ENCODE results near the gene RGL3. TPM values are rescaled to one million over a fixed set of nuclear protein-coding genes. Genes with fewer than 3 reads are reported as not detected.

Gene RGL3
- total and polyA plus RNA-seq, 10 of the 15 experiments (the other 5 are each of a cell fraction or from before 2014, with no cell fraction given): not detected

- H3K4me3 ChIP-seq: peak overlapping the region; percentile 79
- no peaks in the 10 kb centered on the region for H3K36me3 ChIP-seq (ENCODE audit: control insufficient read depth in 2 of 2, insufficient read depth in 2 of 2, low read length in 1 of 2)
- H3K4me1 ChIP-seq (ENCODE audit: control insufficient read depth, insufficient read depth, low read length): peaks cover 27% of the 10 kb centered on the region
- BruUV-seq (replicated peaks): no TSS peak
- H3K9me3 ChIP-seq (replicated peaks; ENCODE audit: control insufficient read depth, insufficient read depth, low read length): no peaks in the 10 kb centered on the region
- peak overlapping the region; percentile 96 for H2AFZ ChIP-seq (ENCODE audit: control insufficient read depth, low read depth, low read length)
- ChIA-PET POLR2A (interaction anchor here (0.5 to 2.8 kb wide), 16 partner anchors 10 to 413 kb away, joined by 3 to 14 read pairs (median 4); partner anchors contain the start of genes CCDC159, ECSIT, ODAD3 and PRKCSH), CTCF (interaction anchor here (0.6 to 4.6 kb wide), 47 partner anchors 10 to 1410 kb away, joined by 3 to 76 read pairs (median 4); partner anchors contain the start of genes CCDC159, ELAVL3, ELOF1 and JUNB), SMC1A (ENCODE audit: uncharacterized antibody, unreplicated experiment) (interaction anchor here (0.6 to 2.7 kb wide), 19 partner anchors 10 to 292 kb away, joined by 3 to 29 read pairs (median 3); partner anchors contain the start of genes LDLR, ODAD3, PRKCSH and RAB3D), RAD21 (ENCODE audit: unreplicated experiment) (interaction anchor here (0.5 to 2.1 kb wide), 29 partner anchors 35 to 207 kb away, joined by 3 to 43 read pairs (median 4); partner anchors contain the start of genes CCDC159, ECSIT, ELOF1 and ODAD3)
- peak overlapping the region; percentile 88 for H3K9ac ChIP-seq (ENCODE audit: control insufficient read depth, insufficient read depth, low read length)
- peak; percentile 88 for FAIRE-seq
- in situ Hi-C loops (cut with MboI) (no loop called here), intact Hi-C loops (cut with micrococcal nuclease; ENCODE audit: unreplicated experiment) (loop anchor here (2.0 to 5.0 kb wide), 5 partner anchors 54 to 201 kb away; partner anchors contain the start of genes ODAD3 and PRKCSH)
- peaks cover 0 to 5% of the 10 kb centered on the region in 2 experiments; a peak in 2 of 4 replicates for H3K27me3 ChIP-seq (replicated peaks in 1 of 2; ENCODE audit: control insufficient read depth in 2 of 2, insufficient read depth in 2 of 2, low read length in 1 of 2)
- WGBS (ENCODE audit: insufficient coverage, insufficient replicate concordance, low lambda C conversion rate, missing lambda C conversion rate): 2% methylated on average over 54 of the region's 54 CpGs
- DNase-seq (ENCODE audit: low read depth, low spot score): peak; percentile 95
- no peaks in the 10 kb centered on the region for H4K20me1 ChIP-seq (ENCODE audit: control insufficient read depth, insufficient read depth)
- H3K79me2 ChIP-seq (ENCODE audit: control insufficient read depth, insufficient read depth, low read length): peaks cover 6% of the 10 kb centered on the region
- peak overlapping the region; percentile 96 for H3K4me2 ChIP-seq (ENCODE audit: control insufficient read depth, insufficient read depth)
- H3K27ac ChIP-seq (ENCODE audit: control insufficient read depth, insufficient read depth): peak overlapping the region; percentile 88
- ATAC-seq: peak; percentile 89
- peak; percentile 56; the same call in 1 of the 2 replicates for TF ChIP-seq TAF1 (IDR thresholded peaks at IDR 0.05; ENCODE audit: borderline replicate concordance, low read depth, low read length)
- no peak for TF ChIP-seq ZNF592 (IDR thresholded peaks at IDR 0.05)
- no peak for TF ChIP-seq NRF1 (conservative IDR thresholded peaks at IDR 0.05; ENCODE audit: low read depth, low read length)
- no peak for TF ChIP-seq SPI1 (IDR thresholded peaks at IDR 0.05; ENCODE audit: borderline replicate concordance, insufficient read depth, low read depth, low read length)
- TF ChIP-seq SIX5 (IDR thresholded peaks at IDR 0.05; ENCODE audit: low read depth, low read length, severe bottlenecking): no peak
- TF ChIP-seq ZNF384 (IDR thresholded peaks at IDR 0.05; ENCODE audit: borderline replicate concordance, low read depth, low read length): no peak
- TF ChIP-seq TCF3 (IDR thresholded peaks at IDR 0.05; ENCODE audit: borderline replicate concordance, insufficient read depth, low read depth, low read length): peak; percentile 57
- TF ChIP-seq FOXM1 (IDR thresholded peaks at IDR 0.05; ENCODE audit: low read depth, low read length): no peak
- no peak for TF ChIP-seq NR2C2 (IDR thresholded peaks at IDR 0.05; ENCODE audit: borderline replicate concordance, control insufficient read depth, insufficient read length, low read depth)
- TF ChIP-seq ZSCAN29 (IDR thresholded peaks at IDR 0.05): no peak
- no peak for TF ChIP-seq TCF7 (IDR thresholded peaks at IDR 0.05; ENCODE audit: borderline replicate concordance)
- no peak for TF ChIP-seq PAX5 (IDR thresholded peaks at IDR 0.05; ENCODE audit: borderline replicate concordance, low read depth, low read length)
- TF ChIP-seq ZNF622 (IDR thresholded peaks at IDR 0.05): no peak
- peak; percentile 38; the same call in 1 of the 2 replicates for TF ChIP-seq IRF3 (IDR thresholded peaks at IDR 0.05)
- TF ChIP-seq RB1 (IDR thresholded peaks at IDR 0.05; ENCODE audit: borderline replicate concordance): peak; percentile 77; the same call in 1 of the 2 replicates
- TF ChIP-seq TBL1XR1 (IDR thresholded peaks at IDR 0.05; ENCODE audit: low read depth, low read length): no peak
- peak; percentile 65; the same call in 1 of the 2 replicates for TF ChIP-seq YY1 (IDR thresholded peaks at IDR 0.05; ENCODE audit: low read depth, low read length)
- no peak for TF ChIP-seq JUND (IDR thresholded peaks at IDR 0.05; ENCODE audit: low read depth, low read length)
Measured at GRCh38 chr19:11380653-11381537, 38.2 kb downstream of the RGL3 start.

Measured in GM12878 (cell line).